Loucy (cell line): Measurements from ENCODE around the gene AGPAT2.

Source experiments
- CTCF ChIP-seq: fragments of 200-600 bp; sonication (generic); conservative IDR thresholded peaks from 2 replicates; pipeline ENCODE4 v1.5.1; 2014; ENCODE audit warnings: mild to moderate bottlenecking, antibody characterized with exemption, low read length
- EZH2phosphoT487 ChIP-seq: fragments of 200-600 bp; IDR thresholded peaks from 2 replicates; pipeline ENCODE4 v1.6.1; 2018; ENCODE audit warnings: antibody characterized with exemption, mild to moderate bottlenecking, moderate library complexity, borderline replicate concordance

- TF ChIP-seq CTCF (no peak), EZH2phosphoT487 (no peak)
Observed at GRCh38 chr9:136665111-136665703, 22.1 kb downstream of the AGPAT2 start.
